ENCODE data around the gene DEFB124.

GRCh38 chr20:31472395-31473330, 2.3 kb downstream of the DEFB124 start:
- no peak for TF ChIP-seq POLR2A (IDR thresholded peaks at IDR 0.05)
- no peak for TF ChIP-seq POLR2AphosphoS5 (IDR thresholded peaks at IDR 0.05)

All from gastroesophageal sphincter (tissue), 2 donors.